ENCODE measurements around the gene PSMG3.

PSMG3 gene

DNA sequence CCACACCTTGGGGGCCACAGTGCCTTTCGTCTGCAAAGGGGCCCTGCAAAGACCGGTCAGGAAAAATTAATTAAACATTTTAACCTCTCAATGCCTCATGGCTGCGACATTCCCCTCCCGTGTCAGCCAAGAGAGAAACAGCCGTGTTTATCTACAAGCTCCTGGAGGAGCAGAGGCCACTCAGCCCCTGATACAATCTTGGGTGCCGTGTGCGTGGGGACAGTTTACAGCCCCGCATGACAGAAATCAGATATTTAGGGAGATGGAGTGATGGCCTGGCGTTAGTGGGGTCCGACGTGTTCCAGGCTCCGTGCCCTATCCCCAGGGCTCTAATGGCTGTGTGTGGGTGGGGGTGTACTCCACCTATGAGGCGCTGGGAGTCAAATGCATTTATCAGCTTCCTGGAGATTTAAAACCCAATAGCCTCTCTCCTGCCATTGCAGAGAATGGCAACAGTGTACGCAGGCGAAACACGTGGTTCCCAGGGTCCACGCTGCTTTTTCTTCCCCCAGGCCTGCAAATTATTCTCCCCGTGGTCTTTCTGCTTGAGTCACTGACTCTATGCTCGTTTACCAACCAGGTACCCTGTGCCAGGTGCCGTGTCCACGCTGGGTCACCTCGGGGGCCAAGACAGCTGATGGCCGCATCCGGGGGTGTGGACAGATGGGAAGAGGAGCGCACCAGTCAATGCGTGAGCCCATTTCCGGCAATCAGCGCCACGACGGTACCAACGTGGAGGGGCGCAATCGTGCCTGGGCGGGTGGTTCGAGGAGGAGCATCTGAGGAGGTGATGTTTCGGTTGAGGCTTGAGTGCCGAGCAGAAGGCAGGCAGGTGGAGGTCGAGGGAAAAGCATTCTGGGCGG lies 26.6 kb upstream of the PSMG3 start:
- Histone ChIP-seq H3K9me3 (ENCODE audit: control insufficient read depth, insufficient read depth, low read depth, low read length) (no peaks in the 10 kb centered on the region), H3K36me3 (ENCODE audit: control insufficient read depth in 2 of 2, insufficient read depth in 1 of 2, low read length in 2 of 2) (no peaks in the 10 kb centered on the region), H3K4me3 (ENCODE audit: low read depth, low read length) (no peak overlapping the region), H3K4me1 (ENCODE audit: control insufficient read depth, insufficient read depth, low read length) (no peaks in the 10 kb centered on the region), H3K27ac (ENCODE audit: extremely low read depth, low read depth, low read length) (no peak overlapping the region)
- ChIA-PET POLR2A (no interaction called here), CTCF (interaction anchor here (0.6 to 0.9 kb wide), 3 partner anchors 123 to 445 kb away, joined by 3 read pairs; no protein-coding TSS in a partner anchor)
- TF ChIP-seq ZNF785 (tag by site-specific recombination; IDR thresholded peaks at IDR 0.05) (no peak), ZNF341 (tag by site-specific recombination; IDR thresholded peaks at IDR 0.05; ENCODE audit: low read depth) (no peak), ZNF138 (tag by site-specific recombination; IDR thresholded peaks at IDR 0.05; ENCODE audit: borderline replicate concordance) (no peak), ZNF843 (tag by site-specific recombination; IDR thresholded peaks at IDR 0.05) (no peak), BCL11B (tag by site-specific recombination; IDR thresholded peaks at IDR 0.05; ENCODE audit: low read depth) (no peak), WT1 (tag by site-specific recombination; IDR thresholded peaks at IDR 0.05) (no peak), ZNF677 (tag by site-specific recombination; IDR thresholded peaks at IDR 0.05) (no peak), ZNF768 (tag by site-specific recombination; IDR thresholded peaks at IDR 0.05) (no peak)

DNA sequence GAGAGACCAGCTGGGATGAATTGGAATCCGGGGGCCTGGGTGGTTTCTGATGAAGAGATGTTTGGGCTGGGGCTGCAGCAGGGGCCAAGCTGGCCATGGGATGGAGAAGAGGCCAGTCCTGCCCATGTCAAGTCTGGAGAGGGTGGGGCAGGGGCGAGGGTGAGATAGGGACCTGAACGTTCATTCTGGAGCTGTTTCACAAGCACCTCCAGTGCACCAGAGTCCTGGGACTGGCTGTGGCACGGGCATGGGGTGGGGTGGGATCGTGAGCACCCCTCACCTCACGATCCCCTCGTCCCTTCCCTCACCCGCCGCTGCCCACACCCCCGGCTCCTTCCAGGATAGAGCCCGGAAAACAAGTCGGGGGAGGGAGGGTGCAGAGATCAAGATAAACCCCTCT lies 25.8 kb upstream of the PSMG3 start:
- POLR2A ChIA-PET: no interaction called here
- no peak overlapping the region for H3K4me3 ChIP-seq (ENCODE audit: low read depth, low read length)
- no peaks in the 10 kb centered on the region for H3K4me1 ChIP-seq (ENCODE audit: control insufficient read depth, insufficient read depth, low read length)
- no peaks in the 10 kb centered on the region for H3K9me3 ChIP-seq (ENCODE audit: control insufficient read depth, insufficient read depth, low read depth, low read length)
- CTCF ChIA-PET: interaction anchor here (0.7 to 0.9 kb wide), 2 partner anchors 13 to 261 kb away, joined by 3 read pairs; no protein-coding TSS in a partner anchor
- no peak overlapping the region for H3K27ac ChIP-seq (ENCODE audit: extremely low read depth, low read depth, low read length)
- no peak for TF ChIP-seq ZFHX2 (tag by site-specific recombination; conservative IDR thresholded peaks at IDR 0.05)
- TF ChIP-seq ZNF302 (tag by site-specific recombination; IDR thresholded peaks at IDR 0.05; ENCODE audit: low read depth): no peak
- no peak for TF ChIP-seq ZNF529 (tag by site-specific recombination; IDR thresholded peaks at IDR 0.05; ENCODE audit: insufficient replicate concordance)
- no peak for TF ChIP-seq KLF9 (tag by site-specific recombination; IDR thresholded peaks at IDR 0.05; ENCODE audit: low read depth)
- TF ChIP-seq, protein P1, sequence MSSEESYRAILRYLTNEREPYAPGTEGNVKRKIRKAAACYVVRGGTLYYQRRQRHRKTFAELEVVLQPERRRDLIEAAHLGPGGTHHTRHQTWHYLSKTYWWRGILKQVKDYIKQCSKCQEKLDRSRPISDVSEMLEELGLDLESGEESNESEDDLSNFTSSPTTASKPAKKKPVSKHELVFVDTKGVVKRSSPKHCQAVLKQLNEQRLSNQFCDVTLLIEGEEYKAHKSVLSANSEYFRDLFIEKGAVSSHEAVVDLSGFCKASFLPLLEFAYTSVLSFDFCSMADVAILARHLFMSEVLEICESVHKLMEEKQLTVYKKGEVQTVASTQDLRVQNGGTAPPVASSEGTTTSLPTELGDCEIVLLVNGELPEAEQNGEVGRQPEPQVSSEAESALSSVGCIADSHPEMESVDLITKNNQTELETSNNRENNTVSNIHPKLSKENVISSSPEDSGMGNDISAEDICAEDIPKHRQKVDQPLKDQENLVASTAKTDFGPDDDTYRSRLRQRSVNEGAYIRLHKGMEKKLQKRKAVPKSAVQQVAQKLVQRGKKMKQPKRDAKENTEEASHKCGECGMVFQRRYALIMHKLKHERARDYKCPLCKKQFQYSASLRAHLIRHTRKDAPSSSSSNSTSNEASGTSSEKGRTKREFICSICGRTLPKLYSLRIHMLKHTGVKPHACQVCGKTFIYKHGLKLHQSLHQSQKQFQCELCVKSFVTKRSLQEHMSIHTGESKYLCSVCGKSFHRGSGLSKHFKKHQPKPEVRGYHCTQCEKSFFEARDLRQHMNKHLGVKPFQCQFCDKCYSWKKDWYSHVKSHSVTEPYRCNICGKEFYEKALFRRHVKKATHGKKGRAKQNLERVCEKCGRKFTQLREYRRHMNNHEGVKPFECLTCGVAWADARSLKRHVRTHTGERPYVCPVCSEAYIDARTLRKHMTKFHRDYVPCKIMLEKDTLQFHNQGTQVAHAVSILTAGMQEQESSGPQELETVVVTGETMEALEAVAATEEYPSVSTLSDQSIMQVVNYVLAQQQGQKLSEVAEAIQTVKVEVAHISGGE (tag by site-specific recombination; conservative IDR thresholded peaks at IDR 0.05; ENCODE audit: low read depth): no peak
- no peak for TF ChIP-seq KLF7 (tag by site-specific recombination; IDR thresholded peaks at IDR 0.05; ENCODE audit: borderline replicate concordance)
- no peak for TF ChIP-seq ZNF202 (tag by site-specific recombination; IDR thresholded peaks at IDR 0.05; ENCODE audit: borderline replicate concordance)
- TF ChIP-seq ZNF530 (tag by site-specific recombination; IDR thresholded peaks at IDR 0.05; ENCODE audit: low read depth): no peak
- TF ChIP-seq SCRT2 (tag by site-specific recombination; IDR thresholded peaks at IDR 0.05): no peak
- TF ChIP-seq MYNN (tag by site-specific recombination; IDR thresholded peaks at IDR 0.05; ENCODE audit: borderline replicate concordance): no peak
- no peak for TF ChIP-seq ZNF174 (tag by site-specific recombination; IDR thresholded peaks at IDR 0.05)
- no peak for TF ChIP-seq ZFP37 (tag by site-specific recombination; IDR thresholded peaks at IDR 0.05)
- no peak for TF ChIP-seq ZNF19 (tag by site-specific recombination; IDR thresholded peaks at IDR 0.05; ENCODE audit: low read depth)
- no peak for TF ChIP-seq ZNF23 (tag by site-specific recombination; IDR thresholded peaks at IDR 0.05; ENCODE audit: borderline replicate concordance)
- H3K36me3 ChIP-seq (ENCODE audit: control insufficient read depth in 2 of 2, insufficient read depth in 1 of 2, low read length in 2 of 2): no peaks in the 10 kb centered on the region

Data from HEK293 (cell line).